Measurements from ENCODE around the gene OR5T1.

Gene OR5T1

GRCh38 chr11:56273854-56274253, at the start of gene OR5T1:
TSS of gene OR5T1 (plus strand) at chr11:56274154. CDS start at chr11:56275639, 1,485 bp downstream.
- DNase-seq: no peak

- DNase-seq: no peak
Observed at GRCh38 chr11:56234155-56234554, 39.8 kb upstream of the OR5T1 start, which contains the start of gene OR5T2. TSS of gene OR5T2 (minus strand) at chr11:56234255. CDS start at chr11:56233062, 1,193 bp downstream.

GRCh38 chr11:56251954-56252353, 22.0 kb upstream of the OR5T1 start, which contains the start of gene OR5T3:
TSS of gene OR5T3 (plus strand) at chr11:56252254. CDS start at chr11:56252254, 0 bp downstream.
- DNase-seq: no peak

- DNase-seq: no peak
Observed at GRCh38 chr11:56271092-56271491, 2.9 kb upstream of the OR5T1 start.

GRCh38 chr11:56292154-56292553, 18.2 kb downstream of the OR5T1 start, which contains the start of gene OR8H1:
TSS of gene OR8H1 (minus strand) at chr11:56292254. CDS start at chr11:56291062, 1,192 bp downstream.
- no peak for DNase-seq

GRCh38 chr11:56296898-56297297, 22.9 kb downstream of the OR5T1 start:
- DNase-seq: no peak

GRCh38 chr11:56307836-56308235, 33.9 kb downstream of the OR5T1 start:
- DNase-seq: no peak

- no peak for DNase-seq
Observed at GRCh38 chr11:56314844-56315243, 40.9 kb downstream of the OR5T1 start, which contains the start of gene OR8K3. TSS of gene OR8K3 (plus strand) at chr11:56315144. CDS start at chr11:56318307, 3,163 bp downstream.

All from GF-D8 (cell line).